HepG2 (cell line): ENCODE measurements around the gene TCTN2. TPM values are rescaled to one million over a fixed set of nuclear protein-coding genes. Genes with fewer than 3 reads are reported as not detected.

Experiments used
- ATAD3A ChIP-seq: sonication (generic); formaldehyde crosslinking; IDR thresholded peaks from 2 replicates; pipeline ENCODE4 v1.4.0; 2020; ENCODE audit warnings: missing genetic modification reagents
- ELF4 ChIP-seq: sonication (generic); formaldehyde crosslinking; IDR thresholded peaks from 2 replicates; pipeline ENCODE4 v1.5.0; 2020; ENCODE audit warnings: missing genetic modification reagents, mild to moderate bottlenecking, moderate library complexity, borderline replicate concordance
- IRX3 ChIP-seq: sonication (generic); formaldehyde crosslinking; IDR thresholded peaks from 2 replicates; pipeline ENCODE4 v1.8.1; 2023; ENCODE audit warnings: mild to moderate bottlenecking, low read depth, missing genetic modification reagents, borderline replicate concordance
- JUN ChIP-seq: sonication (generic); formaldehyde crosslinking; IDR thresholded peaks from 2 replicates; pipeline ENCODE4 v1.4.0; 2020; ENCODE audit warnings: mild to moderate bottlenecking, missing genetic modification reagents
- KDM2A ChIP-seq: sonication (generic); formaldehyde crosslinking; IDR thresholded peaks from 2 replicates; pipeline ENCODE4 v1.4.0; 2020; ENCODE audit warnings: low read depth, missing genetic modification reagents, borderline replicate concordance
- MYC ChIP-seq: sonication (generic); formaldehyde crosslinking; IDR thresholded peaks from 2 replicates; pipeline ENCODE4 v1.9.0; 2021; ENCODE audit warnings: missing genetic modification reagents, borderline replicate concordance
- NFRKB ChIP-seq: fragments of 450-650 bp; IDR thresholded peaks from 2 replicates; pipeline ENCODE4 v1.6.1; 2017
- TBX3 ChIP-seq: fragments of 450-650 bp; IDR thresholded peaks from 2 replicates; pipeline ENCODE4 v1.6.1; 2017; ENCODE audit warnings: antibody characterized with exemption, mild to moderate bottlenecking, inconsistent platforms, borderline replicate concordance
- ZMYM3 ChIP-seq: sonication (generic); formaldehyde crosslinking; IDR thresholded peaks from 2 replicates; pipeline ENCODE4 v1.5.1; 2020; ENCODE audit warnings: mild to moderate bottlenecking, missing genetic modification reagents
- ZNF34 ChIP-seq: sonication (generic); formaldehyde crosslinking; IDR thresholded peaks from 2 replicates; pipeline ENCODE4 v1.4.0; 2020; ENCODE audit warnings: mild to moderate bottlenecking, missing genetic modification reagents, borderline replicate concordance
- ZNF607 ChIP-seq: sonication (generic); formaldehyde crosslinking; IDR thresholded peaks from 2 replicates; pipeline ENCODE4 v1.5.1; 2020; ENCODE audit warnings: missing genetic modification reagents, mild to moderate bottlenecking, borderline replicate concordance
- ZNF703 ChIP-seq: sonication (generic); formaldehyde crosslinking; IDR thresholded peaks from 2 replicates; pipeline ENCODE4 v1.5.1; 2020; ENCODE audit warnings: missing genetic modification reagents, mild to moderate bottlenecking, moderate library complexity, borderline replicate concordance
- ZSCAN29 ChIP-seq: sonication (generic); formaldehyde crosslinking; conservative IDR thresholded peaks from 2 replicates; pipeline ENCODE4 v1.4.0; 2020; ENCODE audit warnings: mild to moderate bottlenecking, missing genetic modification reagents
- polyA plus RNA-seq, 8 experiments: library from polyadenylated mRNA; depleted of rRNA in 3 of 8; stranded (reverse) in 7 of 8; unstranded in 1 of 8; fragments of >200 nt; fragmentation: Illumina TruSeq in 4 of 8; extraction: Trizol in 4 of 8; gene quantifications; 2 replicates each; pipeline versions ENCODE4 v1.2.1 to v1.2.3, GENCODE V29; 2011 to 2016; ENCODE audit warnings: low read depth in 4 of 8, missing spikeins in 1 of 8, mixed read lengths in 1 of 8; ENCODE audit not compliant: insufficient read depth in 1 of 8
- total RNA-seq, 5 experiments: library from RNA; depleted of rRNA; stranded (reverse); fragments of >200 nt; fragmentation: Illumina TruSeq; extraction: Trizol; gene quantifications; 2 replicates each; pipeline ENCODE4 v1.2.3, GENCODE V29; 2016; ENCODE audit warnings: low read depth in 1 of 5
- TF ChIP-seq, protein P1 (sequence below): sonication (generic); formaldehyde crosslinking; IDR thresholded peaks from 2 replicates; pipeline ENCODE4 v1.4.0; 2020; ENCODE audit warnings: mild to moderate bottlenecking, missing genetic modification reagents
- TF ChIP-seq, protein P2 (sequence below): IDR thresholded peaks from 2 replicates; pipeline ENCODE4 v1.6.1; 2016; ENCODE audit warnings: low read depth, missing genetic modification reagents, missing compliant biosample characterization
- TF ChIP-seq, protein P3 (sequence below): sonication (generic); formaldehyde crosslinking; IDR thresholded peaks from 2 replicates; pipeline ENCODE4 v1.4.0; 2020; ENCODE audit warnings: mild to moderate bottlenecking, missing genetic modification reagents, borderline replicate concordance

The TCTN2 gene
- total and polyA plus RNA-seq, 2 of the 13 experiments (the other 11 are each of a cell fraction or from before 2014, with no cell fraction given), result 5.0 to 8.1 TPM

DNA sequence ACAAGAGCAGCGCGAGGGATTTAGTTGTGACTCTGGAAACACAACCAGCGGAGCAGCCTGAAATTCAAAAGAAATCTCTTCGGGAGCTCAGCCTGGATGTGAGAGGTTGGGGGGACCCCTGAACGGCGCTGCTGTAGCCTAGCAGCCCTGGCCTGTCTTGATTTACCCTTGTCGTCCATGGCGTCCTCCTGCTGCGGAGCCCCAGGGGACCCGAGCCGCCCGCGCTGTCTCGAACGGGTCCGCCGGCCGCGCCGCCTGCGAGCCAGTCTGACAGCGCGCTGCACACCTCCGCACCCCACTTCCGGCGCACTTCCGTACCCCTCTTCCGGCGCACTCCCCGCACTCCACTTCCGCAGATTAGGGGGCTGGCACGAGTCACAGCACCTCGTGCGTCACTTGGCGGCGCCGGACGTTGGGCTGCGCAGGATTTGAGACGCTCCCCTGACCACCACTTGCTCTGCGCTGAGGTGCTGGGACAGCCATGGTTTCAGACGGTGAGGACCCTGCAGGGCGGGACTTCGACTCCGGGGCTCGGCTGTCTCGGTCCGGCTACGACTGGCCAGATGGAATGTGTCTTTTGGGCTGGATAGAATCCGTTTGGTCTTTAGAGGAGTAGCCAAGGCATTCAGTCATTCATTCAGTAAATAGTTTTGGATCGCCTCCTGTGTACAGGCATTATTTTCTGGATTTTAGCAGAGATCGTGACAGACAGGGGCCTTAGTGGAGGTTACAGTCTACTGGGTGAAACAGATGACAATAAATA is 37.4 kb upstream of the TCTN2 start, which contains the start of the genes EIF2B1 and GTF2H3 (continued):
- TF ChIP-seq ELF4 (CRISPR knock-in tag), result peak; percentile 87; the same call in 1 of the 2 replicates
- TF ChIP-seq ZNF34 (CRISPR knock-in tag), result no peak; the same call in 1 of the 2 replicates
- TF ChIP-seq, protein P1, sequence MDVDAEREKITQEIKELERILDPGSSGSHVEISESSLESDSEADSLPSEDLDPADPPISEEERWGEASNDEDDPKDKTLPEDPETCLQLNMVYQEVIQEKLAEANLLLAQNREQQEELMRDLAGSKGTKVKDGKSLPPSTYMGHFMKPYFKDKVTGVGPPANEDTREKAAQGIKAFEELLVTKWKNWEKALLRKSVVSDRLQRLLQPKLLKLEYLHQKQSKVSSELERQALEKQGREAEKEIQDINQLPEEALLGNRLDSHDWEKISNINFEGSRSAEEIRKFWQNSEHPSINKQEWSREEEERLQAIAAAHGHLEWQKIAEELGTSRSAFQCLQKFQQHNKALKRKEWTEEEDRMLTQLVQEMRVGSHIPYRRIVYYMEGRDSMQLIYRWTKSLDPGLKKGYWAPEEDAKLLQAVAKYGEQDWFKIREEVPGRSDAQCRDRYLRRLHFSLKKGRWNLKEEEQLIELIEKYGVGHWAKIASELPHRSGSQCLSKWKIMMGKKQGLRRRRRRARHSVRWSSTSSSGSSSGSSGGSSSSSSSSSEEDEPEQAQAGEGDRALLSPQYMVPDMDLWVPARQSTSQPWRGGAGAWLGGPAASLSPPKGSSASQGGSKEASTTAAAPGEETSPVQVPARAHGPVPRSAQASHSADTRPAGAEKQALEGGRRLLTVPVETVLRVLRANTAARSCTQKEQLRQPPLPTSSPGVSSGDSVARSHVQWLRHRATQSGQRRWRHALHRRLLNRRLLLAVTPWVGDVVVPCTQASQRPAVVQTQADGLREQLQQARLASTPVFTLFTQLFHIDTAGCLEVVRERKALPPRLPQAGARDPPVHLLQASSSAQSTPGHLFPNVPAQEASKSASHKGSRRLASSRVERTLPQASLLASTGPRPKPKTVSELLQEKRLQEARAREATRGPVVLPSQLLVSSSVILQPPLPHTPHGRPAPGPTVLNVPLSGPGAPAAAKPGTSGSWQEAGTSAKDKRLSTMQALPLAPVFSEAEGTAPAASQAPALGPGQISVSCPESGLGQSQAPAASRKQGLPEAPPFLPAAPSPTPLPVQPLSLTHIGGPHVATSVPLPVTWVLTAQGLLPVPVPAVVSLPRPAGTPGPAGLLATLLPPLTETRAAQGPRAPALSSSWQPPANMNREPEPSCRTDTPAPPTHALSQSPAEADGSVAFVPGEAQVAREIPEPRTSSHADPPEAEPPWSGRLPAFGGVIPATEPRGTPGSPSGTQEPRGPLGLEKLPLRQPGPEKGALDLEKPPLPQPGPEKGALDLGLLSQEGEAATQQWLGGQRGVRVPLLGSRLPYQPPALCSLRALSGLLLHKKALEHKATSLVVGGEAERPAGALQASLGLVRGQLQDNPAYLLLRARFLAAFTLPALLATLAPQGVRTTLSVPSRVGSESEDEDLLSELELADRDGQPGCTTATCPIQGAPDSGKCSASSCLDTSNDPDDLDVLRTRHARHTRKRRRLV, result peak; percentile 67; the same call in 1 of the 2 replicates
- TF ChIP-seq, protein P2, sequence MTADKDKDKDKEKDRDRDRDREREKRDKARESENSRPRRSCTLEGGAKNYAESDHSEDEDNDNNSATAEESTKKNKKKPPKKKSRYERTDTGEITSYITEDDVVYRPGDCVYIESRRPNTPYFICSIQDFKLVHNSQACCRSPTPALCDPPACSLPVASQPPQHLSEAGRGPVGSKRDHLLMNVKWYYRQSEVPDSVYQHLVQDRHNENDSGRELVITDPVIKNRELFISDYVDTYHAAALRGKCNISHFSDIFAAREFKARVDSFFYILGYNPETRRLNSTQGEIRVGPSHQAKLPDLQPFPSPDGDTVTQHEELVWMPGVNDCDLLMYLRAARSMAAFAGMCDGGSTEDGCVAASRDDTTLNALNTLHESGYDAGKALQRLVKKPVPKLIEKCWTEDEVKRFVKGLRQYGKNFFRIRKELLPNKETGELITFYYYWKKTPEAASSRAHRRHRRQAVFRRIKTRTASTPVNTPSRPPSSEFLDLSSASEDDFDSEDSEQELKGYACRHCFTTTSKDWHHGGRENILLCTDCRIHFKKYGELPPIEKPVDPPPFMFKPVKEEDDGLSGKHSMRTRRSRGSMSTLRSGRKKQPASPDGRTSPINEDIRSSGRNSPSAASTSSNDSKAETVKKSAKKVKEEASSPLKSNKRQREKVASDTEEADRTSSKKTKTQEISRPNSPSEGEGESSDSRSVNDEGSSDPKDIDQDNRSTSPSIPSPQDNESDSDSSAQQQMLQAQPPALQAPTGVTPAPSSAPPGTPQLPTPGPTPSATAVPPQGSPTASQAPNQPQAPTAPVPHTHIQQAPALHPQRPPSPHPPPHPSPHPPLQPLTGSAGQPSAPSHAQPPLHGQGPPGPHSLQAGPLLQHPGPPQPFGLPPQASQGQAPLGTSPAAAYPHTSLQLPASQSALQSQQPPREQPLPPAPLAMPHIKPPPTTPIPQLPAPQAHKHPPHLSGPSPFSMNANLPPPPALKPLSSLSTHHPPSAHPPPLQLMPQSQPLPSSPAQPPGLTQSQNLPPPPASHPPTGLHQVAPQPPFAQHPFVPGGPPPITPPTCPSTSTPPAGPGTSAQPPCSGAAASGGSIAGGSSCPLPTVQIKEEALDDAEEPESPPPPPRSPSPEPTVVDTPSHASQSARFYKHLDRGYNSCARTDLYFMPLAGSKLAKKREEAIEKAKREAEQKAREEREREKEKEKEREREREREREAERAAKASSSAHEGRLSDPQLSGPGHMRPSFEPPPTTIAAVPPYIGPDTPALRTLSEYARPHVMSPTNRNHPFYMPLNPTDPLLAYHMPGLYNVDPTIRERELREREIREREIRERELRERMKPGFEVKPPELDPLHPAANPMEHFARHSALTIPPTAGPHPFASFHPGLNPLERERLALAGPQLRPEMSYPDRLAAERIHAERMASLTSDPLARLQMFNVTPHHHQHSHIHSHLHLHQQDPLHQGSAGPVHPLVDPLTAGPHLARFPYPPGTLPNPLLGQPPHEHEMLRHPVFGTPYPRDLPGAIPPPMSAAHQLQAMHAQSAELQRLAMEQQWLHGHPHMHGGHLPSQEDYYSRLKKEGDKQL (CRISPR knock-in tag), result no peak
- no peak for TF ChIP-seq ZNF703 (CRISPR knock-in tag)
- TF ChIP-seq ATAD3A, result no peak
- TF ChIP-seq NFRKB, result peak; percentile 79
- TF ChIP-seq ZSCAN29 (CRISPR knock-in tag), result no peak
- TF ChIP-seq MYC, result peak; percentile 97
- peak; percentile 92 for TF ChIP-seq KDM2A
- peak; percentile 58; the same call in 1 of the 2 replicates for TF ChIP-seq JUN (CRISPR knock-in tag)
- 0 out of 2 replicates have a peak, but pooled peaks have one; percentile 42 for TF ChIP-seq ZNF607 (CRISPR knock-in tag)
- TF ChIP-seq, protein P3, sequence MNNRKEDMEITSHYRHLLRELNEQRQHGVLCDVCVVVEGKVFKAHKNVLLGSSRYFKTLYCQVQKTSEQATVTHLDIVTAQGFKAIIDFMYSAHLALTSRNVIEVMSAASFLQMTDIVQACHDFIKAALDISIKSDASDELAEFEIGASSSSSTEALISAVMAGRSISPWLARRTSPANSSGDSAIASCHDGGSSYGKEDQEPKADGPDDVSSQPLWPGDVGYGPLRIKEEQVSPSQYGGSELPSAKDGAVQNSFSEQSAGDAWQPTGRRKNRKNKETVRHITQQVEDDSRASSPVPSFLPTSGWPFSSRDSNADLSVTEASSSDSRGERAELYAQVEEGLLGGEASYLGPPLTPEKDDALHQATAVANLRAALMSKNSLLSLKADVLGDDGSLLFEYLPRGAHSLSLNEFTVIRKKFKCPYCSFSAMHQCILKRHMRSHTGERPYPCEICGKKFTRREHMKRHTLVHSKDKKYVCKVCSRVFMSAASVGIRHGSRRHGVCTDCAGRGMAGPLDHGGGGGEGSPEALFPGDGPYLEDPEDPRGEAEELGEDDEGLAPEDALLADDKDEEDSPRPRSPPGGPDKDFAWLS (CRISPR knock-in tag), result no peak
- 0 out of 2 replicates have a peak, but pooled peaks have one; percentile 52 for TF ChIP-seq TBX3
- no peak for TF ChIP-seq IRX3 (CRISPR knock-in tag)
- no peak; the same call in 1 of the 2 replicates for TF ChIP-seq ZMYM3
